H1 (cell line): ENCODE data around the gene C5orf15. TPM values are rescaled to one million over a fixed set of nuclear protein-coding genes. Genes with fewer than 3 reads are reported as not detected.

ENCODE experiments used
- ATF2 ChIP-seq: IDR thresholded peaks from 2 replicates; pipeline ENCODE4 v1.6.1; 2012; ENCODE audit warnings: low read length, inconsistent platforms
- CEBPB ChIP-seq: IDR thresholded peaks from 2 replicates; pipeline ENCODE4 v1.6.1; 2012; ENCODE audit warnings: low read depth, low read length
- EP300 ChIP-seq, 2 experiments: IDR thresholded peaks; 1 replicate in 1 of 2; 2 replicates in 1 of 2; pipeline ENCODE4 v1.6.1; 2011 to 2012; ENCODE audit warnings: low read depth in 2 of 2, low read length in 2 of 2, mild to moderate bottlenecking in 2 of 2, borderline replicate concordance in 1 of 2, inconsistent platforms in 1 of 2, moderate library complexity in 1 of 2
- SAP30 ChIP-seq: fragments of 300-600 bp; sonication (generic); IDR thresholded peaks from 2 replicates; pipeline ENCODE4 v1.7.1; 2012; ENCODE audit warnings: low read length, moderate library complexity, mild to moderate bottlenecking, inconsistent platforms; ENCODE audit not compliant: insufficient read depth, insufficient replicate concordance
- polyA plus RNA-seq, 7 experiments: library from polyadenylated mRNA; depleted of rRNA in 3 of 7; stranded (reverse) in 5 of 7; unstranded in 2 of 7; fragments of >200 nt in 5 of 7; fragments of 200-250 nt in 2 of 7; gene quantifications; 1 replicate in 5 of 7; 2 replicates in 1 of 7; 4 replicates in 1 of 7; pipeline versions ENCODE4 v1.2.1 to v1.2.3, GENCODE V29; 2011 to 2013; ENCODE audit warnings: missing spikeins in 2 of 7, mixed read lengths in 2 of 7
- total RNA-seq: library from RNA; stranded (reverse); fragmentation: NEBNext Ultra II Directional; extraction: Animal tissue kit (Norgen Biotek cat#: 25700); gene quantifications from 2 replicates; pipeline ENCODE4 v1.2.1, GENCODE V29; 2021

The C5orf15 gene
- total and polyA plus RNA-seq, 2 of the 8 experiments (the other 6 are each of a cell fraction or from before 2014, with no cell fraction given) = 31.7 to 39.3 TPM

- TF ChIP-seq CEBPB (no peak), ATF2 (no peak), SAP30 (no peak), EP300 (IDR thresholded peaks at IDR 0.05; ENCODE audit: borderline replicate concordance in 1 of 2, low read depth in 2 of 2, low read length in 2 of 2) (no peak)
Observed at GRCh38 chr5:133925866-133926488, 42.4 kb downstream of the C5orf15 start (continued).
